Measurements from ENCODE around the gene GABBR2. TPM values are rescaled to one million over a fixed set of nuclear protein-coding genes. Genes with fewer than 3 reads are reported as not detected.
A peak's percentile ranks its signal among the peaks of the same experiment; 100 is the strongest.

Gene GABBR2
- total RNA-seq, 1 donor, result 0.27 TPM

- H3K4me3 ChIP-seq (ENCODE audit: low read depth, low read length), result no peak overlapping the region
- no peak for DNase-seq (ENCODE audit: low read depth)
- TF ChIP-seq CTCF (IDR thresholded peaks at IDR 0.05; ENCODE audit: insufficient read depth, low read length), result no peak
Measured at GRCh38 chr9:98263080-98263479, 445.7 kb downstream of the GABBR2 start.

GRCh38 chr9:98262056-98262455 lies 446.7 kb downstream of the GABBR2 start:
- no peak for DNase-seq (ENCODE audit: low read depth)
- H3K4me3 ChIP-seq (ENCODE audit: low read depth, low read length), result no peak overlapping the region
- TF ChIP-seq CTCF (IDR thresholded peaks at IDR 0.05; ENCODE audit: insufficient read depth, low read length), result no peak

GRCh38 chr9:98260635-98261034 lies 448.1 kb downstream of the GABBR2 start:
- no peak overlapping the region for H3K4me3 ChIP-seq (ENCODE audit: low read depth, low read length)
- DNase-seq (ENCODE audit: low read depth), result no peak
- TF ChIP-seq CTCF (IDR thresholded peaks at IDR 0.05; ENCODE audit: insufficient read depth, low read length), result no peak

- DNase-seq (ENCODE audit: low read depth), result no peak
- TF ChIP-seq CTCF (IDR thresholded peaks at IDR 0.05; ENCODE audit: insufficient read depth, low read length), result no peak
- no peak overlapping the region for H3K4me3 ChIP-seq (ENCODE audit: low read depth, low read length)
Measured at GRCh38 chr9:98259791-98260190, 448.9 kb downstream of the GABBR2 start.

- no peak for DNase-seq (ENCODE audit: low read depth)
- no peak for TF ChIP-seq CTCF (IDR thresholded peaks at IDR 0.05; ENCODE audit: insufficient read depth, low read length)
- H3K4me3 ChIP-seq (ENCODE audit: low read depth, low read length), result peak overlapping the region; percentile 94
Measured at GRCh38 chr9:98256756-98257155, 452.0 kb downstream of the GABBR2 start.

GRCh38 chr9:98255578-98256296 lies 453.0 kb downstream of the GABBR2 start, which contains the start of gene TBC1D2:
TSS of gene TBC1D2 (minus strand) at chr9:98255649. CDS start at chr9:98255541, 108 bp downstream.
- TF ChIP-seq CTCF (IDR thresholded peaks at IDR 0.05; ENCODE audit: insufficient read depth, low read length), result peak; percentile 50
- peak within 1 kb of the TSS; percentile 94 for H3K4me3 ChIP-seq (ENCODE audit: low read depth, low read length)
- peak; percentile 93 for DNase-seq (ENCODE audit: low read depth)
